ENCODE data around the gene CAND2. TPM values are rescaled to one million over a fixed set of nuclear protein-coding genes. Genes with fewer than 3 reads are reported as not detected.

Gene CAND2
- total and polyA plus RNA-seq, 9 of the 15 experiments (the other 6 are each of a cell fraction or from before 2014, with no cell fraction given), result 0.91 to 14.9 (median 4.3) TPM

DNA sequence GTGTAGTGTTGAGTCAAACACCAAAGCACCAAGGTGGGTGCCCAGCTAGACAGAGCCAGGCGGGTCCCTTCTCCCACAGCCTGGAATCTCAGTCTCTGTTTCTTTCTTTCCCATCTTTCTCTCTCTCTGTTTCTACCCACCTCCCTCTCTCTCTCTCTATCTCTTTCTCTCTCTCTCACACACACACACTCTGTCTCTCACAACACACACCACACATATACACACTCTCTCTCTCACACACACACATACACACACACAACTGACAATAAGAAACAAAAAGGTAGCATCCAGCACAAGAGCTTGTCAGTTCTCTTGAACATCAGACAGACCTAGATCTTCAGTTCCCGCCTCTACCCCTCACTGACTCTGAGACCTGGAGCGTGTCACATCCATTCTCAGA lies 39.8 kb upstream of the CAND2 start (continued):
- TF ChIP-seq, protein P1, sequence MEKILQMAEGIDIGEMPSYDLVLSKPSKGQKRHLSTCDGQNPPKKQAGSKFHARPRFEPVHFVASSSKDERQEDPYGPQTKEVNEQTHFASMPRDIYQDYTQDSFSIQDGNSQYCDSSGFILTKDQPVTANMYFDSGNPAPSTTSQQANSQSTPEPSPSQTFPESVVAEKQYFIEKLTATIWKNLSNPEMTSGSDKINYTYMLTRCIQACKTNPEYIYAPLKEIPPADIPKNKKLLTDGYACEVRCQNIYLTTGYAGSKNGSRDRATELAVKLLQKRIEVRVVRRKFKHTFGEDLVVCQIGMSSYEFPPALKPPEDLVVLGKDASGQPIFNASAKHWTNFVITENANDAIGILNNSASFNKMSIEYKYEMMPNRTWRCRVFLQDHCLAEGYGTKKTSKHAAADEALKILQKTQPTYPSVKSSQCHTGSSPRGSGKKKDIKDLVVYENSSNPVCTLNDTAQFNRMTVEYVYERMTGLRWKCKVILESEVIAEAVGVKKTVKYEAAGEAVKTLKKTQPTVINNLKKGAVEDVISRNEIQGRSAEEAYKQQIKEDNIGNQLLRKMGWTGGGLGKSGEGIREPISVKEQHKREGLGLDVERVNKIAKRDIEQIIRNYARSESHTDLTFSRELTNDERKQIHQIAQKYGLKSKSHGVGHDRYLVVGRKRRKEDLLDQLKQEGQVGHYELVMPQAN (IDR thresholded peaks at IDR 0.05; ENCODE audit: borderline replicate concordance), result peak; percentile 51; the same call in 1 of the 2 replicates
- TF ChIP-seq, protein P2, sequence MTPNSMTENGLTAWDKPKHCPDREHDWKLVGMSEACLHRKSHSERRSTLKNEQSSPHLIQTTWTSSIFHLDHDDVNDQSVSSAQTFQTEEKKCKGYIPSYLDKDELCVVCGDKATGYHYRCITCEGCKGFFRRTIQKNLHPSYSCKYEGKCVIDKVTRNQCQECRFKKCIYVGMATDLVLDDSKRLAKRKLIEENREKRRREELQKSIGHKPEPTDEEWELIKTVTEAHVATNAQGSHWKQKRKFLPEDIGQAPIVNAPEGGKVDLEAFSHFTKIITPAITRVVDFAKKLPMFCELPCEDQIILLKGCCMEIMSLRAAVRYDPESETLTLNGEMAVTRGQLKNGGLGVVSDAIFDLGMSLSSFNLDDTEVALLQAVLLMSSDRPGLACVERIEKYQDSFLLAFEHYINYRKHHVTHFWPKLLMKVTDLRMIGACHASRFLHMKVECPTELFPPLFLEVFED (CRISPR knock-in tag; conservative IDR thresholded peaks at IDR 0.05), result 0 out of 2 replicates have a peak, but pooled peaks have one; percentile 47
- peak; percentile 39; the same call in 1 of the 2 replicates for TF ChIP-seq EHMT2 (IDR thresholded peaks at IDR 0.05)
- TF ChIP-seq LARP7 (IDR thresholded peaks at IDR 0.05), result 0 out of 2 replicates have a peak, but pooled peaks have one; percentile 23
- TF ChIP-seq, protein P3, sequence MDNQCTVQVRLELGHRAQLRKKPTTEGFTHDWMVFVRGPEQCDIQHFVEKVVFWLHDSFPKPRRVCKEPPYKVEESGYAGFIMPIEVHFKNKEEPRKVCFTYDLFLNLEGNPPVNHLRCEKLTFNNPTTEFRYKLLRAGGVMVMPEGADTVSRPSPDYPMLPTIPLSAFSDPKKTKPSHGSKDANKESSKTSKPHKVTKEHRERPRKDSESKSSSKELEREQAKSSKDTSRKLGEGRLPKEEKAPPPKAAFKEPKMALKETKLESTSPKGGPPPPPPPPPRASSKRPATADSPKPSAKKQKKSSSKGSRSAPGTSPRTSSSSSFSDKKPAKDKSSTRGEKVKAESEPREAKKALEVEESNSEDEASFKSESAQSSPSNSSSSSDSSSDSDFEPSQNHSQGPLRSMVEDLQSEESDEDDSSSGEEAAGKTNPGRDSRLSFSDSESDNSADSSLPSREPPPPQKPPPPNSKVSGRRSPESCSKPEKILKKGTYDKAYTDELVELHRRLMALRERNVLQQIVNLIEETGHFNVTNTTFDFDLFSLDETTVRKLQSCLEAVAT (IDR thresholded peaks at IDR 0.05), result 0 out of 4 replicates have a peak, but pooled peaks of 1 of the 2 experiments have one; percentile 15
- TF ChIP-seq ILK (tag; IDR thresholded peaks at IDR 0.05; ENCODE audit: borderline replicate concordance, low read depth), result no peak

Data from K562 (cell line).